Measurements from ENCODE around the gene LETM1. TPM values are rescaled to one million over a fixed set of nuclear protein-coding genes. Genes with fewer than 3 reads are reported as not detected.

Gene LETM1
- total and polyA plus RNA-seq, 2 of the 13 experiments (the other 11 are each of a cell fraction or from before 2014, with no cell fraction given) = 9.7 to 41.6 TPM

DNA sequence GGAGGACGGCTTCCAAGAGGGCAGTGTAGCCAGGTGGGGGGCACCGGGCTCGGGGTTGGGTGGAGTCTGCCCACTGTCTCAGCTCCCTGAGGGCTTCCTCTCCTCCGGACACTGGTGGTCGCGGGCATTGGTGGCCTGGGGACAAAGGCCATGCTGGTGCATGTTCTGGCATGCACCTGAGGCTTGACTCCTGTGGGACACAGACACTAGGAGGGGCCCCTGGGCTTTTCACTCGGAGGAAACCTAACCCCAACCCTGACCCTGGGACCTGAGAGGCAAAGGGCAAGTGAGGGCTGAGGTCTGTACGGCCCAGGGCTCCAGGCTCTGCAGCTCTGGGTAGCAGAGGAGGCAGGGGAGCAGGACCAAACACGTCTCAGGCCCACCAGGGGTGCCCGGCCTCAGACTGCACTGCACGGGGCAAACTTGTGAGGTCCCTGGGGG is 85.1 kb downstream of the LETM1 start (continued):
- peak; percentile 33; the same call in 1 of the 2 replicates for TF ChIP-seq ZNF281 (CRISPR knock-in tag; IDR thresholded peaks at IDR 0.05; ENCODE audit: borderline replicate concordance)
- no peak for TF ChIP-seq ZBTB14 (CRISPR knock-in tag; IDR thresholded peaks at IDR 0.05)
- no peak for TF ChIP-seq SP2 (CRISPR knock-in tag; IDR thresholded peaks at IDR 0.05)
- TF ChIP-seq ZNF746 (CRISPR knock-in tag; IDR thresholded peaks at IDR 0.05) = peak; percentile 60; the same call in 1 of the 2 replicates
- no peak for TF ChIP-seq PAF1 (CRISPR knock-in tag; IDR thresholded peaks at IDR 0.05)
- peak in 1 of 2 experiments; percentile 59; a peak in 1 of 4 replicates for TF ChIP-seq EP300 (IDR thresholded peaks at IDR 0.05; ENCODE audit: low read depth in 2 of 2, low read length in 2 of 2)
- no peak for TF ChIP-seq EP300 (CRISPR knock-in tag; IDR thresholded peaks at IDR 0.05; ENCODE audit: borderline replicate concordance)
- 0 out of 2 replicates have a peak, but pooled peaks have one; percentile 20 for TF ChIP-seq SAP130 (CRISPR knock-in tag; IDR thresholded peaks at IDR 0.05; ENCODE audit: low read depth)
- no peak for TF ChIP-seq ZMAT5 (CRISPR knock-in tag; IDR thresholded peaks at IDR 0.05; ENCODE audit: borderline replicate concordance, low read depth)
- no peak for TF ChIP-seq ZFP62 (CRISPR knock-in tag; IDR thresholded peaks at IDR 0.05)
- TF ChIP-seq KDM1A (CRISPR knock-in tag; IDR thresholded peaks at IDR 0.05) = no peak
- TF ChIP-seq ZNF501 (CRISPR knock-in tag; IDR thresholded peaks at IDR 0.05) = no peak
- TF ChIP-seq ZNF432 (CRISPR knock-in tag; IDR thresholded peaks at IDR 0.05; ENCODE audit: borderline replicate concordance) = no peak
- no peak for TF ChIP-seq NFYB (CRISPR knock-in tag; IDR thresholded peaks at IDR 0.05)
- TF ChIP-seq USF2 (IDR thresholded peaks at IDR 0.05; ENCODE audit: low read depth, low read length) = no peak
- TF ChIP-seq USF2 (CRISPR knock-in tag; IDR thresholded peaks at IDR 0.05; ENCODE audit: borderline replicate concordance) = no peak
- no peak for TF ChIP-seq GPN1 (CRISPR knock-in tag; IDR thresholded peaks at IDR 0.05; ENCODE audit: borderline replicate concordance)
- TF ChIP-seq ZNF562 (CRISPR knock-in tag; IDR thresholded peaks at IDR 0.05; ENCODE audit: borderline replicate concordance) = no peak
- no peak for TF ChIP-seq DMTF1 (CRISPR knock-in tag; IDR thresholded peaks at IDR 0.05)
- 0 out of 2 replicates have a peak, but pooled peaks have one; percentile 5 for TF ChIP-seq ZNF547 (CRISPR knock-in tag; IDR thresholded peaks at IDR 0.05)
- TF ChIP-seq ZNF629 (CRISPR knock-in tag; conservative IDR thresholded peaks at IDR 0.05) = 0 out of 2 replicates have a peak, but pooled peaks have one; percentile 40
- TF ChIP-seq MED1 (CRISPR knock-in tag; IDR thresholded peaks at IDR 0.05) = peak; percentile 67
- no peak for TF ChIP-seq PAX8 (CRISPR knock-in tag; IDR thresholded peaks at IDR 0.05; ENCODE audit: borderline replicate concordance)
